ENCODE data around the gene ITIH4. TPM values are rescaled to one million over a fixed set of nuclear protein-coding genes. Genes with fewer than 3 reads are reported as not detected.

Gene ITIH4
- polyA plus RNA-seq, 10 donors: 8.0 to 35.5 (median 19.9) TPM

GRCh38 chr3:52769786-52770455 is 60.6 kb downstream of the ITIH4 start:
- DNase-seq: peak in 1 of 3 donors; percentile 22

GRCh38 chr3:52763466-52763865 is 67.0 kb downstream of the ITIH4 start:
- no peak for DNase-seq

Other genes with a start within 250 kb of the ITIH4 start
- 10 to 100 TPM; 38.1 to 62.2 (median 46.3) TPM for gene PBRM1, start 144.8 kb downstream of the ITIH4 start, polyA plus RNA-seq (ENCODE audit: insufficient read length in 10 of 10)
- 100 to 1,000 TPM in 1 of 10 donors, 10 to 100 TPM in 9; 79.4 to 101 (median 86.5) TPM for gene GNL3, start 144.6 kb downstream of the ITIH4 start, polyA plus RNA-seq (ENCODE audit: insufficient read length in 10 of 10)
- 100 to 1,000 TPM in 1 of 10 donors, 10 to 100 TPM in 9; 72.0 to 105 (median 84.0) TPM for gene GLT8D1, start 124.9 kb downstream of the ITIH4 start, polyA plus RNA-seq (ENCODE audit: insufficient read length in 10 of 10)
- gene SPCS1, start 124.6 kb downstream of the ITIH4 start, polyA plus RNA-seq (ENCODE audit: insufficient read length in 10 of 10): 100 to 1,000 TPM in 1 of 10 donors, 10 to 100 TPM in 9; 76.8 to 100 (median 87.9) TPM
- gene NEK4, start 59.7 kb downstream of the ITIH4 start, polyA plus RNA-seq (ENCODE audit: insufficient read length in 10 of 10): 10 to 100 TPM in 8 of 10 donors, 1 to 10 TPM in 2; 8.6 to 13.6 (median 11.0) TPM
- gene ITIH1, start 53.1 kb downstream of the ITIH4 start, polyA plus RNA-seq (ENCODE audit: insufficient read length in 10 of 10): under 1 TPM in 3 of 10 donors, not detected in 7; 0.19 to 0.92 (median 0.33) TPM
- gene ITIH3, start 35.9 kb downstream of the ITIH4 start, polyA plus RNA-seq (ENCODE audit: insufficient read length in 10 of 10): 1 to 10 TPM in 8 of 10 donors, under 1 TPM in 2; 0.59 to 2.4 (median 1.4) TPM
- 100 to 1,000 TPM in 7 of 10 donors, 10 to 100 TPM in 3; 86.2 to 170 (median 110) TPM for gene MUSTN1, start 4.3 kb upstream of the ITIH4 start, polyA plus RNA-seq (ENCODE audit: insufficient read length in 10 of 10)
- 10 to 100 TPM in 1 of 10 donors, 1 to 10 TPM in 9; 6.8 to 11.3 (median 8.2) TPM for gene STIMATE, start 66.9 kb upstream of the ITIH4 start, polyA plus RNA-seq (ENCODE audit: insufficient read length in 10 of 10)
- 1 to 10 TPM; 5.4 to 9.4 (median 6.9) TPM for gene SFMBT1, start 215.4 kb upstream of the ITIH4 start, polyA plus RNA-seq (ENCODE audit: insufficient read length in 10 of 10)